K562 treated with DMSO at 1 percent for 48 hours (cell line): ENCODE results near the gene GREM1. TPM values are rescaled to one million over a fixed set of nuclear protein-coding genes. Genes with fewer than 3 reads are reported as not detected.

Experiments
- total RNA-seq: library from RNA; unstranded; fragments of 300-600 nt; gene quantifications from 2 replicates; pipeline ENCODE4 v1.2.3, GENCODE V29; 2022; ENCODE audit warnings: low replicate concordance; ENCODE audit errors: extremely low read depth

Gene GREM1
- total RNA-seq = not detected in 2 replicates

DNA sequence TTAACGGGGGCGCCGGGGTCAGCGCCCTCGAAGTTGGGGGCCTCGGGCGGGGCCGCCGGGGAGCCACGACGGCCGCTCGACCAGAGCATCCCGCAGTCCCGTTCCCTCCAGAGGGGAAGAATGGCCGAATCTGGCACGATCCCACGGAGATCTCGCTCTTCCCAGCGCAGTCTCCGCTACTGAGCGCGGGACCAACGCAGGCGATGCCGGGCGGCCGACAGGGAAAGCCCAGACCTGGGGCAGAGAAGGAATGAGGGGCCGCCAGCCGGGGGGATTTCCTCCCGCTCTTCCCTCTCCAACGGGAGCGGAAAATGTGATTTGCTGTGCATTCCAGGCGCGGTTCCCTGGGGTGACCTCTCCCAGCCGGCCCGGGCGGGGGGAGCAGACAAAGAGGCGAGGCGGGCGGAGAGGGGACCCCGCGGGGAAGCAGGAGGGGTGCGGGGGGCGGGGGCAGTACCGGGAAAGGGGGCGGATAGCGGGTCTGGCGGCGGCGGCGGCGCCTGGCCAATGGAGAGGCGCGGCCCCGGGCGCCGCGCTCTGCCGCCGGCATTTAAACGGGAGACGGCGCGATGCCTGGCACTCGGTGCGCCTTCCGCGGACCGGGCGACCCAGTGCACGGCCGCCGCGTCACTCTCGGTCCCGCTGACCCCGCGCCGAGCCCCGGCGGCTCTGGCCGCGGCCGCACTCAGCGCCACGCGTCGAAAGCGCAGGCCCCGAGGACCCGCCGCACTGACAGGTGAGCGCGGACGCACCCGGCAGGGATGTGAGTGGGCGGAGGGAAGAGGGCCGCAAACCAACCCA, at the start of gene GREM1:
TSS of gene GREM1 (plus strand) at position 579 of the 801 bp plus-strand sequence. CDS start 12,687 bp downstream, outside the sequence.

Other genes with a start within 250 kb of the GREM1 start
- gene GOLGA8N, start 124.5 kb upstream of the GREM1 start, total RNA-seq = not detected in 2 replicates
- not detected in 2 replicates for gene ARHGAP11A, start 102.5 kb upstream of the GREM1 start, total RNA-seq
- not detected in 2 replicates for gene SCG5, start 76.3 kb upstream of the GREM1 start, total RNA-seq